Uterus (tissue), 2 donors: Measurements from ENCODE around the gene ACKR1.

Experiments
- POLR2A ChIP-seq, 2 donors: fragments of 450-650 bp; IDR thresholded peaks; one replicate each; pipeline ENCODE4 v1.6.1; 2016; ENCODE audit warnings: antibody characterized with exemption in 2 of 2, mild to moderate bottlenecking in 1 of 2, moderate library complexity in 1 of 2
- TF ChIP-seq, protein P1 (sequence below), 4 experiments: fragments of 200-600 bp in 2 of 4; fragments of 450-650 bp in 2 of 4; sonication (generic) in 2 of 4; IDR thresholded peaks; one replicate each; pipeline ENCODE4 v1.5.1; 2016 to 2019; ENCODE audit warnings: antibody characterized with exemption in 4 of 4, mild to moderate bottlenecking in 2 of 4, moderate library complexity in 1 of 4

DNA sequence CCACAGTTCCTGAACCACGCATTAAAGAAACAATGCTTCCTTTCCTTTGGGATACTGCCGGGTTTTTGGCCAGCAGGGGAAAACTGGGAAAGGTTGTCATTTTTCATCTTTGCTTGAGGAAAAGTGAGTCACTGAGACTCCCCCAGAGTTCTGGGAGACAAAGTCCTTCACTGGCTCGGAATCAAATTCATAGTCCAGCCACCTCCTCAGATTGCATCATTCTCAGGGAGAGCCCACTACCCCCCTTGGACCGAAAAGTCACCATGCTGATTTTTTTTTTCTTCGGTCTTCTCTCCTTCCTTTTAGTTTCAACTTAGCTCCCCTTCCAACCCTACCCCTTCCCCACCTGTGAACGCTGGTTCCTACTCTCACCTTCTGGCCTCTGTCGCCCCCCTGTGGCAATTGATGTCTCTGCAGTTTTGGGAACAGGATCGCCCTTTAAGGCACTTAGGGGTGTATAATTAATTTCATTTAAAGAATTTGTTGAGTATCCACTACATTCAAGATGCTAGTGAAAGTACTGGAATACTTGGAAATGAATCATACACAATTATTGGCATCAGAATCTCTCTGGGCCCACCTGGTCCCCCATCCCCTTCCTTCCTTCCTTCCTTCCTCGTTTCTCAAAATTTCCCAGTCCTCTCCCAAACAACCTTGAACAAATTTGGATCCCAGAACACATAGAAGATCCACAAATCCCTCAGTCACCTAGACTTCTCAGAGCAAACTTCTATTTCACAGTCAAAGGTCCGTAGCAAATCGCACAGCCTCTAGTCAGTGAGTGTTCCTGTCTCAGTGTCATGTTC, 6.9 kb downstream of the ACKR1 start:
- TF ChIP-seq POLR2A (IDR thresholded peaks at IDR 0.05): no peak
- TF ChIP-seq, protein P1, sequence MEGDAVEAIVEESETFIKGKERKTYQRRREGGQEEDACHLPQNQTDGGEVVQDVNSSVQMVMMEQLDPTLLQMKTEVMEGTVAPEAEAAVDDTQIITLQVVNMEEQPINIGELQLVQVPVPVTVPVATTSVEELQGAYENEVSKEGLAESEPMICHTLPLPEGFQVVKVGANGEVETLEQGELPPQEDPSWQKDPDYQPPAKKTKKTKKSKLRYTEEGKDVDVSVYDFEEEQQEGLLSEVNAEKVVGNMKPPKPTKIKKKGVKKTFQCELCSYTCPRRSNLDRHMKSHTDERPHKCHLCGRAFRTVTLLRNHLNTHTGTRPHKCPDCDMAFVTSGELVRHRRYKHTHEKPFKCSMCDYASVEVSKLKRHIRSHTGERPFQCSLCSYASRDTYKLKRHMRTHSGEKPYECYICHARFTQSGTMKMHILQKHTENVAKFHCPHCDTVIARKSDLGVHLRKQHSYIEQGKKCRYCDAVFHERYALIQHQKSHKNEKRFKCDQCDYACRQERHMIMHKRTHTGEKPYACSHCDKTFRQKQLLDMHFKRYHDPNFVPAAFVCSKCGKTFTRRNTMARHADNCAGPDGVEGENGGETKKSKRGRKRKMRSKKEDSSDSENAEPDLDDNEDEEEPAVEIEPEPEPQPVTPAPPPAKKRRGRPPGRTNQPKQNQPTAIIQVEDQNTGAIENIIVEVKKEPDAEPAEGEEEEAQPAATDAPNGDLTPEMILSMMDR (IDR thresholded peaks at IDR 0.05): peak; percentile 43 to 61 (median 52)
